Right kidney (tissue), 1 donor: ENCODE measurements around the gene ORAI2.
A peak's percentile ranks its signal among the peaks of the same experiment; 100 is the strongest.
"Not testable (repeated sequence)": the region's sequence is repeated elsewhere in the genome, so short reads cannot be mapped to it uniquely, and the experiment has no call there.

Experiments
- DNase-seq: peaks from one replicate; pipeline ENCODE4 v3.0.0-alpha.2; 2016

ORAI2 gene

GRCh38 chr7:102446387-102447156, 13.2 kb downstream of the ORAI2 start:
- no peak for DNase-seq

- DNase-seq: no peak
Measured at GRCh38 chr7:102447311-102447710, 13.9 kb downstream of the ORAI2 start.

- no peak for DNase-seq
Measured at GRCh38 chr7:102449136-102449535, 15.8 kb downstream of the ORAI2 start.

GRCh38 chr7:102450242-102450641, 16.9 kb downstream of the ORAI2 start:
- DNase-seq: no peak

- peak; percentile 47 for DNase-seq
Measured at GRCh38 chr7:102451371-102452054, 18.1 kb downstream of the ORAI2 start.

GRCh38 chr7:102452451-102452850, 19.1 kb downstream of the ORAI2 start:
- DNase-seq: no peak

GRCh38 chr7:102453319-102453718, 19.9 kb downstream of the ORAI2 start:
- no peak for DNase-seq

GRCh38 chr7:102454468-102454867, 21.1 kb downstream of the ORAI2 start:
- no peak for DNase-seq

GRCh38 chr7:102454932-102455331, 21.6 kb downstream of the ORAI2 start:
- not testable (repeated sequence) for DNase-seq

- no peak for DNase-seq
Measured at GRCh38 chr7:102455596-102455995, 22.2 kb downstream of the ORAI2 start.

GRCh38 chr7:102456327-102456726, 23.0 kb downstream of the ORAI2 start:
- no peak for DNase-seq

GRCh38 chr7:102457352-102457924, 24.1 kb downstream of the ORAI2 start:
- DNase-seq: no peak

GRCh38 chr7:102459221-102459844, 26.0 kb downstream of the ORAI2 start:
- no peak for DNase-seq

GRCh38 chr7:102460467-102460866, 27.1 kb downstream of the ORAI2 start:
- DNase-seq: no peak

- DNase-seq: no peak
Measured at GRCh38 chr7:102463841-102464576, 30.6 kb downstream of the ORAI2 start.

GRCh38 chr7:102464577-102465280, 31.4 kb downstream of the ORAI2 start, which contains the start of the genes ALKBH4 and LRWD1:
Gene ALKBH4 (minus strand): TSS chr7:102464863. CDS start chr7:102464836, 27 bp downstream.
Gene LRWD1 (plus strand): TSS chr7:102464984. CDS start chr7:102465081, 97 bp downstream.
- peak; percentile 95 for DNase-seq

- no peak for DNase-seq
Measured at GRCh38 chr7:102466097-102466496, 32.7 kb downstream of the ORAI2 start.

GRCh38 chr7:102467581-102468477, 34.5 kb downstream of the ORAI2 start:
- no peak for DNase-seq

- no peak for DNase-seq
Measured at GRCh38 chr7:102468478-102469350, 35.3 kb downstream of the ORAI2 start.
